H1 (cell line): ENCODE results near the gene PTPN1. TPM values are rescaled to one million over a fixed set of nuclear protein-coding genes. Genes with fewer than 3 reads are reported as not detected.

ENCODE experiments used
- CREB1 ChIP-seq: IDR thresholded peaks from 2 replicates; pipeline ENCODE4 v1.6.1; 2012; ENCODE audit warnings: inconsistent platforms
- JUN ChIP-seq: IDR thresholded peaks from 2 replicates; pipeline ENCODE4 v1.6.1; 2011; ENCODE audit warnings: low read depth, mild to moderate bottlenecking, improper control_type of control experiment, low read length
- SAP30 ChIP-seq: fragments of 300-600 bp; sonication (generic); IDR thresholded peaks from 2 replicates; pipeline ENCODE4 v1.7.1; 2012; ENCODE audit warnings: low read length, moderate library complexity, mild to moderate bottlenecking, inconsistent platforms; ENCODE audit not compliant: insufficient read depth, insufficient replicate concordance
- SIX5 ChIP-seq: IDR thresholded peaks from 2 replicates; pipeline ENCODE4 v1.6.1; 2011; ENCODE audit warnings: mild to moderate bottlenecking, low read depth, low read length
- YY1 ChIP-seq: IDR thresholded peaks from 2 replicates; pipeline ENCODE4 v1.6.1; 2011; ENCODE audit warnings: low read depth, mild to moderate bottlenecking, low read length
- polyA plus RNA-seq, 7 experiments: library from polyadenylated mRNA; depleted of rRNA in 3 of 7; stranded (reverse) in 5 of 7; unstranded in 2 of 7; fragments of >200 nt in 5 of 7; fragments of 200-250 nt in 2 of 7; gene quantifications; 1 replicate in 5 of 7; 2 replicates in 1 of 7; 4 replicates in 1 of 7; pipeline versions ENCODE4 v1.2.1 to v1.2.3, GENCODE V29; 2011 to 2013; ENCODE audit warnings: missing spikeins in 2 of 7, mixed read lengths in 2 of 7
- total RNA-seq: library from RNA; stranded (reverse); fragmentation: NEBNext Ultra II Directional; extraction: Animal tissue kit (Norgen Biotek cat#: 25700); gene quantifications from 2 replicates; pipeline ENCODE4 v1.2.1, GENCODE V29; 2021

The PTPN1 gene
- total and polyA plus RNA-seq, 2 of the 8 experiments (the other 6 are each of a cell fraction or from before 2014, with no cell fraction given): 18.6 to 32.1 TPM

- TF ChIP-seq SIX5 (no peak), SAP30 (no peak), YY1 (no peak), JUN (no peak), CREB1 (no peak)
These were observed 42.8 kb downstream of the PTPN1 start (continued) for GRCh38 chr20:50552979-50553378.
